Middle frontal gyrus (tissue), 1 donor: Measurements from ENCODE around the gene TRAPPC3.

Source experiments
- DNase-seq: peaks from one replicate; pipeline ENCODE4 v3.0.0-alpha.2; 2015; ENCODE audit warnings: low spot score; ENCODE audit errors: extremely low spot score

TRAPPC3 gene

GRCh38 chr1:36154335-36154734 lies 5.0 kb upstream of the TRAPPC3 start:
- no peak for DNase-seq

DNA sequence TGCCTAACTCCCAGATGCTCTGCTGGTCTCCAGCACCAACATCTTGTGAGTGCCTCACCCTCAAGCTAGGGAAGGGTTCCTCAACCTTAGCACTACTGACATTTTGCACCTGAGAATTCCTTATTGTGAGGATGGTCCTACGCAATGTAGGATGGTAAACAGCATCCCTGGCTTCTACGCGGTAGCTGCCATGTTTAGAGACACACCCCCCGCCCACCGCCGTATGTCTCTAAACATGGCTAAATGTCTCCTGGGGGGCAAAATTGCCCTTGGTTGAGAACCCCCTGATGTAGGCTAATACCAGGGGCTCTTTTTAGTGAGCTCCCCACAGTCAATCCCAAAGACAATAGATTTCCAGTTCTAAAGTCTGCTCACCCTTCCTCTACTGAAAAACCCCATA lies 4.2 kb upstream of the TRAPPC3 start:
- no peak for DNase-seq

GRCh38 chr1:36151845-36152203 lies 2.5 kb upstream of the TRAPPC3 start:
- no peak for DNase-seq

DNA sequence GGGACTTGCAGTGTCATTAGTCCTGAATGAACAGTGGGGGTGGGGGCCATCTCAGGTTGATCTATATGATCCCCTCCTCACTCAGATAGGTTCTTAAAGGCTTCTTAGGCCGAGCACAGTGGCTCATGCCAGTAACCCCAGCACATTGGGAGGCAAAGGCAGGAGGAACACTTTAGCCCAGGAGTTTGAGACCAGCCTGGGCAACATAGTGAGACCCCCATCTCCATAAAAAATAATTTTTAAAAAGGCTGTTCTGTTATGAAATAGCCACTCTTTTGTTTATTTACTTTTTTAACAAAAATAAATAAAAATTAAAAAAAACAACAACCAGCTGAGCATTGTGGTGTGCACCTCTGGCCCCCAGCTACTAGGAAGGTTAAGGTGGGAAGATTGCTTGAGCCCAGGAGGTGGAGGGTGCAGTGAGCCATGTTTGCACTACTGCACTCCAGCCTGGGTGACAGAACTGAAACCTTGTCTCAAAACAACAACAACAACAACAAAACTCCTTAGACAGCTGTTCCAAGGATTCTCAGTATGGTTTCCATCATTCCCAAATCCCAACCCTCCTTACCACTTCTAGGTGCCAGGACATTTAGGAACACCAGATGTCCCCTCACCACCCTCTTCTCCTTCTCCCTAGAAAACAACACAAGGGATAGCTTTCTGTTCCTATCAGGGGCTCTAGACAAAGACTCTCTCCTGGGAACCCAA lies 2.0 kb upstream of the TRAPPC3 start:
- DNase-seq = no peak

DNA sequence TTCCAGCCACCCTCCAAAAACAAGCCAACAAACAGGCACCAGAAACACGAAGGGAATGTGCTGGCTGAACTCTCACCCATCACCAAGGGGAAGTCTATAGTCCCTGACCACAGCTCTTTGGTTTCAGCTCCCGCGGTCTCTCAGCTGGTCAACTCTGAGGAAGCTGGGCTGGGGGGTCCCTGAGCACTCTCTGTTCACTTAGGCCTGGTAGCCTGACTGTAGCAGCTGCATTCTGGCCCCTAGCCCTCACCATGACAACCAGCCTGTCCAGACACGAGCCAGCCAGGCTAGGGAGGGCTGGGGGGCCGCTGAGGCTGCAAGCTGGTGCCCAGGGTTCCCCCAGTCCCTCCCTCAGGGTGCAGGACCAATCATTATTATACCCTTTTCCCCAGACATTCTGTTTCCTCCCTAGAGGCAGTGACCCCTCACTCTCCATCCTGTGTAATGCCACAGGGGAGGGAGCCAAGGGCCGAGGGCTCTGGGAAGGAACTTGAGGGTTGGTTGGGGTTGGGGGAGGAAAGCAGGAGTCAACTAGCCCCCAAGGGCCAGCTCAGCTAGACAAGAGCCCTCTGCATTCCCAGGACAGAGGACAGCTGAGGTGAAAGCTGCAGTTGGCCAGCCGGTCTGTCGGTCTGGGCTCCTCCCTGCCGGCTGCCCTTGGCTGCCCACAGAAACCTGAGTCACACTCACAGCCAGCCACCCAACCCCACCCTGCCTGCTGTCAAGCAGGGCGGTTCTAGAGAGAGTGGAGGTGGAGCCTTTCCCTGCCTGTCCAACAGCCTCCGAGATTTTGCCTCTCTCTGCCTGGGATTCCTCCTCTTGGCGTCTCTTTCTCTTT lies 1.2 kb upstream of the TRAPPC3 start:
- DNase-seq = no peak

DNA sequence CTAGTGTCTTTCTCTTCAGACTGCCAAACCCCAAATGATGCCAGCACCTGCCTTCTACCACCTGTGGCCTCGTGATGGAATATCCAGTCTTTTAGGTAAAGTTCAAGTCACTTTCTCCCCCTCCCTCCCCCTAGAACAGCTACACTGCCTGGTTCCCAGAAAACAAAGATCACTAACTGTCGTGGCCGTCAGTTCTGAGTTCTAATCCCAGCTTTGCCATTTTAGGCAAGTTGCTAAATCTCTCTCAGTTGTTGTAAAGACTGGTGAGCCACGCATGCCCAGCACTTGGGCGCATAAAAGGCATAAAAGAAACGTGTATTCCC lies 648 bp upstream of the TRAPPC3 start:
- DNase-seq = no peak

- DNase-seq = no peak
Observed at GRCh38 chr1:36148821-36149236, 457 bp downstream of the TRAPPC3 start.

DNA sequence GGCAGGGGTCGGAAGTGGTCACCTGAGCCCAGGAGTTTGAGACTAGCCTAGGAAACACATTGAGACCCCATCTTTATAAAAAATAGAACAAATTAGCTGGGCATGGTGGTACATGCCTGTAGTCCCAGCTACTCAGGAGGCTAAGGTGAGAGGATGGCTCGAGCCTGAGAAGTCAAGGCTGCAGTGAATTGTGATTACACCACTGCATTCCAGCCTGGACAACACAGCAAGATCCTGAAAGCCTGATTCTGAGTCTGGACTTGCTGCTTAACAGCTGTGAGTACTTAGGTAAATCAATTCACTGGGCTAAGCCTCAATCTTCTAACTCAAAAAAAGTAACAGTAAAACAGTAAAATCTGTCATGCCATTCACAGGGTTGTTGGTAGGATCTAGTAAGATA lies 4.9 kb downstream of the TRAPPC3 start:
- no peak for DNase-seq

GRCh38 chr1:36143424-36143823 lies 5.9 kb downstream of the TRAPPC3 start:
- no peak for DNase-seq

DNA sequence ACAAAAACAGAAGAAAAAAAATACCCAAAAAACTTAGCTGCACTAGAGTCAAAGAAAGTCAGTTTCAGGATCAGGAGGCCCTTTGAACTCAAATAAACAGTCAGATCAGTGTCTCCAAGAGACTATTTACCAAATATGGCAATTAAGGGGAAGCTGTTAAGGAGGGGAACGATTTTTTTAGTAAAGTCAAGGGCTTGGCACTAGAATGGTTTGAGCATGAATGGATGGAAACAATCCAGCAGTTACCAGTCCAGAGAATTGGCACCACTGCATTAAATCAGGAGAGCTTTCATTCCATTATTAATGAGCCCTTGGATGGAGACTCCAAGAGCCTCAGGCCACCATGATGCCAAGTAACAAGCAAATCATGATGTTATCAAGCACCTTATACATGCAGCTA lies 7.2 kb downstream of the TRAPPC3 start:
- no peak for DNase-seq

DNA sequence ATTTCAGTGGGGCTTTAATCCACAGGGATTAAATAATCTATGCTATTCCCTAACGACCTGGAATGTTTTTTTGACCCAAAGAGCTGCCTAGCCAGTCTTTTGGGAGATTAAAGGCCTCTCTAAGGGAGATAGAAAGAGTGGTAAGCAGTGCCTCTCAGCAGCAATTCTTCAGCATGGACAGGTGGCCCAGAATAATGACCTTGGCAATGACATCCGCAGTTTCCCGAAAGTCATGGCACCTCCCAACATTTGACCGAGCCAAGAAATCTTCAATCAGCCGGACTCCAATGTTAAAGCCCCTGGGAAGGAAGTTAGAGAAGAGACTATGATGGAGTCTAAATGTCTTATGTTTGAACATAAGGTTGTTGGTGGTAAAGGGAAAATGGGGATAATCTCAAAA lies 9.8 kb downstream of the TRAPPC3 start:
- DNase-seq = no peak

- DNase-seq = no peak
Observed at GRCh38 chr1:36137776-36138175, 11.5 kb downstream of the TRAPPC3 start.

DNA sequence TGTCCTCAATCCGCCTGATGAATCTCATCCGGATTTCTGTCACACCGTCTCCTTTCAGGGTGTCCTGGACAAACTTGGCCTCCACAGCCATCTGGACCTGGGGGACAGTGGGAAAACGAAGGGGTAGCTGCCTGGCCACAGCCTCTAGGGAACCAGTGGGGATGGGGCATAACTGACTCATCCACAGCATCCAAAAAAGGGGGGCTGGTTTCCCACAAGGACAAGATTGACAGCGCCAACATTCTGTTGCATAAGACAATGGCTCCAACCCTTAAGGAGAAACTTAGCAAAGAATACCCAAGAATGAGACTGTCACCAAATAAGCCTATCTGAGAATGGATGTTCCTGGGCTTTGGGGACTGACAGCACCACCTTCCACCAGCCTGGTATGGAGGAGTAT lies 12.1 kb downstream of the TRAPPC3 start:
- no peak for DNase-seq

DNA sequence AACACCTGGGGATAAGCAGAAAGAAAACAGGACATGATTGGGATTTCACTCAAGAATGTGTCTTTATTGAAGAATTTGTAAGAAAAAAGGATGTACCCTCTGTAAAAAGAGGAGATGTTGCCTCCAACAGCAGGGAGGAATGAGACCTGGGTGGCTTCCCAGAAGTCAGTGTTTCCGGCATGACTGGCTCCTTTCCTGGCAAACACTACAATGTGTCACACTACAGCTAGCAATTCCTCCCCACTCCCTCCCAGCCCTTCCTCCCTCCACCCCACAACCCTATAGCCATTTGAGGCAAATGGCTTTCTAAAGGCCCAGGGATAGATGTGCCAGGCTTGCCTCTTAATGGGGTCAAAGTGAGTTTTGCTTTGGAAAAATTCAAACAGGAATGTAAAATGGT lies 12.8 kb downstream of the TRAPPC3 start:
- DNase-seq = no peak

- no peak for DNase-seq
Observed at GRCh38 chr1:36135796-36136195, 13.5 kb downstream of the TRAPPC3 start.

DNA sequence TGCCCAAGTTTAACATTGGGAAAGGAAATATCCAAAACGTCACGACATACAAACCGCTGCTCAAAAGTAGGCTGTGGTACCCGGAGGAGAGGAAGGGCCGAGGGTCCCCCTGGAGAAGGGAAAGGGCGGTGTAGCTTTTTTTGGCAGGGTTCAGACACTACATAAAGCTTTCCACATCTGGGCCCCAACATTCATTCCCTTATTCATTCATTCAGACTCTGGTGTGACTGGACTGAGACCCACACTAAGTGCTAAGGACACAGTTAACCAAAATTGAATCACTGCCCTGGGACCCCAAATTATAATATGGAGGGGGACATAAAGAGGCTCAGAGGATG lies 14.0 kb downstream of the TRAPPC3 start:
- DNase-seq = no peak

- no peak for DNase-seq
Observed at GRCh38 chr1:36134505-36135329, 14.6 kb downstream of the TRAPPC3 start.

DNA sequence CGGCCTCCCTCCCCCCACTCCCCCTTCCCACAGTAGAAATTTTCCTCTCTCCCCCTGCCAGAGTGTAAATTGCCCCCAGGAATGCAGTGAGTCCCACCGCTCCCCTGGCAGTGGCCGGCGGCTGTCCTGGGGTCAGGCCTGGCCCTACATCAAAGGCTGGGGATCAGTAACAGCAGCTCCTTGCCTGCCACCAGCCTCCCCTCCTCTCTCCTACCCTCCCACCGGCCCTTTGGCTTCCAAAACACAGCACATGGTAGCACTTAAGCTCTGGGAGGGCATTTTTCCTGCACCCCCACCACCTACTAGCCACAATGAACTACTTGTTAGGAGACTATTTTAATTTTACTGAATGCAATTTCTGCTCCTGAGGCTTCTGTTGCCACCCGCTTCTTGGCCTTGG lies 15.3 kb downstream of the TRAPPC3 start:
- no peak for DNase-seq

DNA sequence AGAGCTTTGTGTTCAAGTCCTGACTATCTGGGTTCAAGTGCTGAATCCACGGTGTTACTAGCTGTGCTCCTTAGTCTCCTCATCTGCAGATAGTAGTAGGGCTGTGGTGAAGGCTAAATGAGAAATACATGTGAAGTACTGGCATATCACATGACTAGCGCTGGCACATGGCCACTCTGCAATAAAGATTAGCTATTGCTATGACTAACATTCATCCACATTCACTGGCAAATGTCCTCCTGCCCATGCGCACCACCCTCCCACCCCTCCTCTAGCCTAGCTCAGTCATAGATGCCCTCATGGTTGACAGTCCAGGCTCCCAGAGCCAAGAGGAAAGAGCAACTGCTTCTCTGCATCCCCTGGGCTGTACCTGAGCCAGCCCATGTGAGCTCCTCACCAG lies 15.8 kb downstream of the TRAPPC3 start:
- DNase-seq = no peak

GRCh38 chr1:36132029-36132428 lies 17.3 kb downstream of the TRAPPC3 start:
- no peak for DNase-seq

DNA sequence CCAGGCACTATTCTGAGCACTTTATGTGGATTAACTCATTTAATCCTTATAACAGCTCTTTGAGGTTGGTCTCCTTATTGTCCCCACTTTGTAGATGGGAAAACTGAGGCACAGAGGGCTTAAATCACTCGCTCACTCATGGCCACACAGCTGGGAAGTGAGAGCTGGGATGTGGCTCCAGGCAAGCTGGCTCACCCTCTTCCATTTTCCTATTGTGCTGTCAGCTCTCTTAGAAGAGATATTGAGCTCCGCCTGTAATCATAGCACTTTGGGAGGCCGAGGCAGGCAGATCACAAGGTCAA lies 20.4 kb downstream of the TRAPPC3 start:
- no peak for DNase-seq

DNA sequence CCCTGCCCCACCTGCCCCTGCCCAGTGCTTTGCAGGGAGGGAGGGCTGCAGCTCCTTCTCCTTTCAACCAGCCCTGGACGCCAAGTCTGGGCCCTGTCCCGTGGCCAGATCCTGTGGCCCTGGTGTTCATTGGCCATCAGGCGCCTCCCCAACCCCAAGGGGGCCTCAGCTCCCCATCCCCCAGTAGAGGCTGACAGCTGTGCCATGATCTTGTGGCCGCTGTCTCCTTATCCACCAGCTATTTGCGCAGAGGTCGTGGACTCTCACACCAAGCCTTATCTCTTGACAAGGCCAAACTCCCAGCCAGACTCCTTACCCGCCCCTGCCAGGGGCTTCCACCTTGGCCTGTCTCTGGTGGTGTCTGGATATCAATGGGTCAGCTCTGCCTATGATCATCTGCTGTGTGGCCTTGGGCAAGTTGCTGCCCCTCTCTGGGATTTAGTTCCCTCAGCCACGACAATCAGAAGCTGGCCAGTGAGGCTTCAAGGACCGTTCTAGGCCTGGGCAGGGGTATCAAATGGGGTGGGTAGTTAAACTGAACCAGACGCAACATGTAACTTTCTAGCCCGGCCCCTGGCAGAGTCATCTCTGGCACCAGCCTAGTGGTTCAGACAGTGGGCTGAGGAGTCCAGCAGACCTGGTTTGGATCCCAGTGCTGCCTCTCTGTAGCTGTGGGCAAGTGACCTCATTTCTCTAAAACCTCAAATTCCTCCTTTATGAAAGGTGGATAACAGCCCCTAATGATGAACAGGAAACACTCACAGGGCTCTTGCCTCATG lies 21.0 kb downstream of the TRAPPC3 start:
- DNase-seq = no peak
